Measurements from ENCODE around the gene LYST.
A peak's percentile ranks its signal among the peaks of the same experiment; 100 is the strongest.
"Not testable (repeated sequence)": the region's sequence is repeated elsewhere in the genome, so short reads cannot be mapped to it uniquely, and the experiment has no call there.

Gene LYST

GRCh38 chr1:235625340-235625739 is 241.4 kb downstream of the LYST start:
- no peak for DNase-seq

GRCh38 chr1:235624721-235625333 is 241.9 kb downstream of the LYST start:
- DNase-seq = peak; percentile 59

- DNase-seq = no peak
Measured at GRCh38 chr1:235622936-235623779, 243.5 kb downstream of the LYST start.

GRCh38 chr1:235619149-235619548 is 247.6 kb downstream of the LYST start:
- DNase-seq = not testable (repeated sequence)

DNA sequence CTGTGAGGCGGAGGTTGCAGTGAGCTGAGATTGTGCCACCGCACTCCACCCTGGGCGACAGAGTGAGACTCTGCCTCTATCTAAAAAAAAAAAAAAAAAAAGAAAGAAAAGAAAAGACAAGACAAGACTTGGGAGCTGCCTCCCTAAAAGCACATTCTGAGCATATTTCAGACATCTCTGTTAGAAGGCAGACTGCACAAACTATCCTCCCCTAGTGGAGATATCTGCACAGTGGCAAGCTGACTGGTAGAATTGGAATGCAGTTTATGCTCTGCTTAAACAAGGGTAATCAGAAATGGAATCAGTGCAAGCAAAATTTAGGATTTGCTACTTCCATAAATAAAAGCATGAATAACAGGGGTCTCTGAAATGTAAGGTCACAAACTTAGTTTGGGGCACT is 248.9 kb downstream of the LYST start:
- DNase-seq = peak; percentile 77

- no peak for DNase-seq
Measured at GRCh38 chr1:235617140-235617539, 249.6 kb downstream of the LYST start.

DNA sequence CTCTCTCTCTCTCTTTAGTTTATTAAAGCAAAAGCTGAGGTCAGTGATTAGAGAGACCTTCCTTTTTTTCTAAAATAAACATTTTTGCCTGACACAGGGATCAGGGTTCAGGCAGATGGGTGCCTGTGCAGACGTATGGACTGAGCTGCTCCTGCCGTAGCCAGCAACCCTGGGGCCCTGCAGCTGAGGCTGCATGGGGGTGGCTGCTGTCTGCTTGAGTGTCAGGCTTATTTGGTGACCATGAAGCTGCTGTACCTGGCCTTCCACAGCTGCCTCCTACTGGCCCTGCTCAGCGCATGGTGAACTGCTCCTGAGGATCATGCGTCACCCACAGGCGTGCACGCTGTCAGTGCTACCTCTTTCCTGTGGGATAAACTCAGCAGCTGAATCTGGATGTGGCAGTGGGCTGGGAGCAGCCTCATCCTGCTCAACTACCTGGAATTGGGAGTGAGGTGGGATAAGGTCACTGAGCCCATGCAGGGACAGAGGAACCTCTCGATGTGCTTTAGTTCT is 252.2 kb downstream of the LYST start:
- DNase-seq = no peak

DNA sequence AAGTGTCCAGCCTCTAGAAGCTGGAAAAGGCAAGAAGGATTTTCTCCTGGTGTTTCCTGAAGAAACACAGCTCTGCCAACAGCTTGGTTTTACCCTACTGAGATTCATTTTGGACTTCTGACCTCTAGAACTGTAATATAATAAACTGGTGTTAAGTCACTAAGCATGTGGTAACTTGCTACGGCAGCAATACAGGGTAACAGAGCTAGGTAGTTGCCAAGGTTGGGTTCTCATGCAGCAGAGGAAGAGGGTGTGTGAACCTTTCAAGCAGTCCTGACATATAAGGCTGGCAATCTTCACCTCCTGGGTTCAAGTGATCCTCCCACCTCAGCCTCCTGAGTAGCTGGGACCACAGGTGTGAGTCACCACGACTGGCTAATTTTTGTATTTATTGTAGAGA is 253.1 kb downstream of the LYST start:
- no peak for DNase-seq

DNA sequence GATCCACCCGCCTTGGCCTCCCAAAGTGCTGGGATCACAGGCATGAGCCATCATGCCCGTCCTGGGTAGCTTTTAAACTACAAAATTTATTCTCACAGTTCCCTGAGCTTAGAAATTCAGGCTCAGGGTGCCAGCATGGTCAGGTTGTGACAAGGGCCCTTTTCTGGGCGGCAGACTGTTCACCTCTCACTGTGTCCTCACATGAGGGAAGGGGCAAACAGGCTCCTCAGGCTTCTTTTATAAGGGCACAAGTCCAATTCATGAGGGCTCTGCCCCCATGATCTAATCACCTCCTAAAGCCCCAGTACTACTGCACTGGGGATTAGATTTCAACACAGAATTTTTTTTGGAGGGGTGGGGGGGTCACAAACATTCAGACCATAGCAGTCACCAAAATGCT is 253.9 kb downstream of the LYST start:
- DNase-seq = no peak

Measured in fibroblast of upper back skin (primary cell).